ENCODE measurements around the gene TWNK.
A peak's percentile ranks its signal among the peaks of the same experiment; 100 is the strongest.
"Not testable (repeated sequence)": the region's sequence is repeated elsewhere in the genome, so short reads cannot be mapped to it uniquely, and the experiment has no call there.

The TWNK gene

GRCh38 chr10:100968863-100969186 is 18.5 kb upstream of the TWNK start:
- DNase-seq (ENCODE audit: low spot score in 2 of 2), result no peak
- H3K27me3 ChIP-seq (ENCODE audit: low read depth), result no peaks in the 10 kb centered on the region
- 0 out of 2 replicates have a peak, but pooled peaks cover 4% of the 10 kb centered on the region for H3K4me1 ChIP-seq
- H3K36me3 ChIP-seq (replicated peaks), result no peaks in the 10 kb centered on the region; the same call in 1 of the 2 replicates
- peak overlapping the region; percentile 55 for H3K4me3 ChIP-seq
- in situ Hi-C loops (cut with MboI; ENCODE audit: low sequenced_read_pairs), result no loop called here
- no peaks in the 10 kb centered on the region for H3K9me3 ChIP-seq

- Histone ChIP-seq H3K9me3 (no peaks in the 10 kb centered on the region), H3K4me3 (peak within 1 kb of the TSS; percentile 55), H3K27me3 (ENCODE audit: low read depth) (no peaks in the 10 kb centered on the region), H3K4me1 (0 out of 2 replicates have a peak, but pooled peaks cover 4% of the 10 kb centered on the region), H3K36me3 (replicated peaks) (no peaks in the 10 kb centered on the region; the same call in 1 of the 2 replicates)
- DNase-seq (ENCODE audit: low spot score in 2 of 2), result peak; percentile 15 to 79
- in situ Hi-C loops (cut with MboI; ENCODE audit: low sequenced_read_pairs), result no loop called here
Observed at GRCh38 chr10:100969187-100970075, 17.9 kb upstream of the TWNK start, which contains the start of gene SEMA4G. Gene SEMA4G (plus strand): TSS chr10:100969504. CDS start chr10:100972913, 3,409 bp downstream.

GRCh38 chr10:100970076-100970913 is 17.0 kb upstream of the TWNK start:
- in situ Hi-C loops (cut with MboI; ENCODE audit: low sequenced_read_pairs), result no loop called here
- 0 out of 2 replicates have a peak, but pooled peaks cover 4% of the 10 kb centered on the region for H3K4me1 ChIP-seq
- H3K27me3 ChIP-seq (ENCODE audit: low read depth), result no peaks in the 10 kb centered on the region
- no peaks in the 10 kb centered on the region for H3K9me3 ChIP-seq
- no peaks in the 10 kb centered on the region; the same call in 1 of the 2 replicates for H3K36me3 ChIP-seq (replicated peaks)
- DNase-seq (ENCODE audit: low spot score in 2 of 2), result peak in 1 of 2 experiments; percentile 48
- peak overlapping the region; percentile 55 for H3K4me3 ChIP-seq

- Histone ChIP-seq H3K4me3 (no peak overlapping the region), H3K9me3 (no peaks in the 10 kb centered on the region), H3K36me3 (replicated peaks) (no peaks in the 10 kb centered on the region), H3K4me1 (0 out of 2 replicates have a peak, but pooled peaks cover 4% of the 10 kb centered on the region), H3K27me3 (ENCODE audit: low read depth) (no peaks in the 10 kb centered on the region)
- no peak for DNase-seq (ENCODE audit: low spot score in 2 of 2)
- in situ Hi-C loops (cut with MboI; ENCODE audit: low sequenced_read_pairs), result no loop called here
Observed at GRCh38 chr10:100970914-100971811, 16.2 kb upstream of the TWNK start.

GRCh38 chr10:100972115-100972903 is 15.0 kb upstream of the TWNK start:
- Histone ChIP-seq H3K4me3 (no peak overlapping the region), H3K27me3 (ENCODE audit: low read depth) (no peaks in the 10 kb centered on the region), H3K4me1 (0 out of 2 replicates have a peak, but pooled peaks cover 4% of the 10 kb centered on the region), H3K9me3 (no peaks in the 10 kb centered on the region), H3K36me3 (replicated peaks) (no peaks in the 10 kb centered on the region)
- DNase-seq (ENCODE audit: low spot score in 2 of 2), result no peak
- in situ Hi-C loops (cut with MboI; ENCODE audit: low sequenced_read_pairs), result no loop called here

- H3K4me3 ChIP-seq, result no peak overlapping the region
- H3K27me3 ChIP-seq (ENCODE audit: low read depth), result no peaks in the 10 kb centered on the region
- H3K4me1 ChIP-seq, result 0 out of 2 replicates have a peak, but pooled peaks cover 4% of the 10 kb centered on the region
- H3K36me3 ChIP-seq (replicated peaks), result no peaks in the 10 kb centered on the region
- in situ Hi-C loops (cut with MboI; ENCODE audit: low sequenced_read_pairs), result no loop called here
- H3K9me3 ChIP-seq, result no peaks in the 10 kb centered on the region
- DNase-seq (ENCODE audit: low spot score in 2 of 2), result no peak
Observed at GRCh38 chr10:100972904-100973535, 14.3 kb upstream of the TWNK start.

- H3K36me3 ChIP-seq (replicated peaks); DNase-seq (ENCODE audit: low spot score in 2 of 2); H3K4me3 ChIP-seq; H3K9me3 ChIP-seq; in situ Hi-C loops (cut with MboI; ENCODE audit: low sequenced_read_pairs); H3K4me1 ChIP-seq; H3K27me3 ChIP-seq (ENCODE audit: low read depth): not testable (repeated sequence)
Observed at GRCh38 chr10:100975397-100975796, 11.9 kb upstream of the TWNK start.

GRCh38 chr10:100976906-100977305 is 10.4 kb upstream of the TWNK start:
- H3K4me1 ChIP-seq, result no peaks in the 10 kb centered on the region
- DNase-seq (ENCODE audit: low spot score in 2 of 2), result no peak
- in situ Hi-C loops (cut with MboI; ENCODE audit: low sequenced_read_pairs), result no loop called here
- H3K4me3 ChIP-seq, result no peak overlapping the region
- H3K36me3 ChIP-seq (replicated peaks), result peaks cover 13% of the 10 kb centered on the region
- no peaks in the 10 kb centered on the region for H3K27me3 ChIP-seq (ENCODE audit: low read depth)
- no peaks in the 10 kb centered on the region for H3K9me3 ChIP-seq

- no peaks in the 10 kb centered on the region for H3K4me1 ChIP-seq
- no peak overlapping the region for H3K4me3 ChIP-seq
- in situ Hi-C loops (cut with MboI; ENCODE audit: low sequenced_read_pairs), result no loop called here
- peaks cover 13% of the 10 kb centered on the region for H3K36me3 ChIP-seq (replicated peaks)
- no peaks in the 10 kb centered on the region for H3K9me3 ChIP-seq
- no peaks in the 10 kb centered on the region for H3K27me3 ChIP-seq (ENCODE audit: low read depth)
- no peak for DNase-seq (ENCODE audit: low spot score in 2 of 2)
Observed at GRCh38 chr10:100977436-100977835, 9.9 kb upstream of the TWNK start.

- in situ Hi-C loops (cut with MboI; ENCODE audit: low sequenced_read_pairs), result no loop called here
- Histone ChIP-seq H3K9me3 (no peaks in the 10 kb centered on the region), H3K27me3 (ENCODE audit: low read depth) (no peaks in the 10 kb centered on the region), H3K4me3 (no peak overlapping the region), H3K36me3 (replicated peaks) (peaks cover 13% of the 10 kb centered on the region), H3K4me1 (no peaks in the 10 kb centered on the region)
- no peak for DNase-seq (ENCODE audit: low spot score in 2 of 2)
Observed at GRCh38 chr10:100978121-100978900, 9.0 kb upstream of the TWNK start.

GRCh38 chr10:100978901-100979195 is 8.5 kb upstream of the TWNK start:
- in situ Hi-C loops (cut with MboI; ENCODE audit: low sequenced_read_pairs), result no loop called here
- no peak for DNase-seq (ENCODE audit: low spot score in 2 of 2)
- no peaks in the 10 kb centered on the region for H3K4me1 ChIP-seq
- H3K36me3 ChIP-seq (replicated peaks), result peaks cover 13% of the 10 kb centered on the region
- H3K9me3 ChIP-seq, result no peaks in the 10 kb centered on the region
- no peaks in the 10 kb centered on the region for H3K27me3 ChIP-seq (ENCODE audit: low read depth)
- H3K4me3 ChIP-seq, result no peak overlapping the region

GRCh38 chr10:100979791-100980272 is 7.5 kb upstream of the TWNK start:
- Histone ChIP-seq H3K4me1 (no peaks in the 10 kb centered on the region), H3K9me3 (no peaks in the 10 kb centered on the region), H3K4me3 (no peak overlapping the region), H3K36me3 (replicated peaks) (peaks cover 15% of the 10 kb centered on the region), H3K27me3 (ENCODE audit: low read depth) (no peaks in the 10 kb centered on the region)
- in situ Hi-C loops (cut with MboI; ENCODE audit: low sequenced_read_pairs), result no loop called here
- DNase-seq (ENCODE audit: low spot score in 2 of 2), result no peak
